ENCODE measurements around the gene MACROD2. TPM values are rescaled to one million over a fixed set of nuclear protein-coding genes. Genes with fewer than 3 reads are reported as not detected.

MACROD2 gene
- total RNA-seq, 1 donor from 2014 or later = not detected

DNA sequence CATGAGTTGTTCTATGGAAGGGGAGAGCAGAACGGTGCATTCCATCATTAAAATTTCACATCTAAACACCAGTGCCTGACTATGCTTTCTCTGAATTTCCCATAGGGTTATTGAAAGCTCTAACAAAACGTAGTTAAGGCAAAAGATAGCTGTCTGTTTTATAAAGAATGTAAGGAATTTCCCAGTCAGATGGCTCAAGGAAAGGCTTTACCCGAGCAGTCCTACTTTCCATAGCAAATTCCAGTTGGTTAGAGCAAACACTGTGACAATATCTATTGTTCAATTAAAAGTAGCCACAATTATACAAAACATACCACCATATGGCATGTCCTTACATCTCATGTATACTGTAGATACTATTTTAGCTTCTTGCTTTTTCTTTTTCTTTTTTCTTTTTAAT, 1401.6 kb downstream of the MACROD2 start:
- no peak for DNase-seq (ENCODE audit: low spot score)
- intact Hi-C loops (cut with micrococcal nuclease) = no loop called here
- no peak overlapping the region for H3K27ac Mint-ChIP-seq
- no peaks in the 10 kb centered on the region for H3K36me3 Mint-ChIP-seq (ENCODE audit: low read depth)
- no peaks in the 10 kb centered on the region for H3K27me3 Mint-ChIP-seq (ENCODE audit: insufficient read depth)
- no peak overlapping the region for H3K4me3 Mint-ChIP-seq
- H3K4me1 Mint-ChIP-seq (ENCODE audit: low read depth) = no peaks in the 10 kb centered on the region
- H3K9me3 Mint-ChIP-seq = peaks cover 14% of the 10 kb centered on the region

DNA sequence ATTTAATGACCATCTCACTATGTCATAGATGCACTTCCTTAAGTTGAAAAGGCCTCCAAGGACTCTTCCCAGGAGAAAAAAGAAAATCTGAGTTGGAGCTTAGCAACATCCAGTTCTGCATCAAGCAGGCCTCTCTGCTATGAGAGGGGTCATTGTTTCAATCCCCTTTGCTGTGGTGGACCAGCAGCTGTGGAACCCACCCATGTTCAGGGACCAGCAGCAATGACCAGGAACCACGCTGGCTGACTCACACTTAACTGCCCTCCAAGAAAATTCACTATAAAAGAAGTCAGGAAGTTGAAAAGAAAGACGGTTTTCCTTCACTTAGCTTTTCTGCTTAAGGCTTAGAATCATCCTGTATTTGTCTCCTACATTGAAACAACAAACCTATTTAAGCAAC, 1404.5 kb downstream of the MACROD2 start:
- no peaks in the 10 kb centered on the region for H3K36me3 Mint-ChIP-seq (ENCODE audit: low read depth)
- no peak for DNase-seq (ENCODE audit: low spot score)
- no peaks in the 10 kb centered on the region for H3K27me3 Mint-ChIP-seq (ENCODE audit: insufficient read depth)
- peaks cover 12% of the 10 kb centered on the region for H3K9me3 Mint-ChIP-seq
- H3K27ac Mint-ChIP-seq = no peak overlapping the region
- intact Hi-C loops (cut with micrococcal nuclease) = no loop called here
- no peaks in the 10 kb centered on the region for H3K4me1 Mint-ChIP-seq (ENCODE audit: low read depth)
- H3K4me3 Mint-ChIP-seq = no peak overlapping the region

- Mint-ChIP-seq H3K27ac (no peak overlapping the region), H3K36me3 (ENCODE audit: low read depth) (no peaks in the 10 kb centered on the region), H3K4me1 (ENCODE audit: low read depth) (no peaks in the 10 kb centered on the region), H3K4me3 (no peak overlapping the region), H3K27me3 (ENCODE audit: insufficient read depth) (no peaks in the 10 kb centered on the region), H3K9me3 (peaks cover 10% of the 10 kb centered on the region)
- intact Hi-C loops (cut with micrococcal nuclease) = no loop called here
- DNase-seq (ENCODE audit: low spot score) = no peak
Measured at GRCh38 chr20:15406072-15406471, 1410.8 kb downstream of the MACROD2 start.

GRCh38 chr20:15411781-15412180, 1416.5 kb downstream of the MACROD2 start:
- H3K4me1 Mint-ChIP-seq (ENCODE audit: low read depth) = no peaks in the 10 kb centered on the region
- H3K27ac Mint-ChIP-seq = no peak overlapping the region
- peaks cover 23% of the 10 kb centered on the region for H3K9me3 Mint-ChIP-seq
- H3K36me3 Mint-ChIP-seq (ENCODE audit: low read depth) = no peaks in the 10 kb centered on the region
- no peaks in the 10 kb centered on the region for H3K27me3 Mint-ChIP-seq (ENCODE audit: insufficient read depth)
- intact Hi-C loops (cut with micrococcal nuclease) = no loop called here
- no peak overlapping the region for H3K4me3 Mint-ChIP-seq
- no peak for DNase-seq (ENCODE audit: low spot score)

DNA sequence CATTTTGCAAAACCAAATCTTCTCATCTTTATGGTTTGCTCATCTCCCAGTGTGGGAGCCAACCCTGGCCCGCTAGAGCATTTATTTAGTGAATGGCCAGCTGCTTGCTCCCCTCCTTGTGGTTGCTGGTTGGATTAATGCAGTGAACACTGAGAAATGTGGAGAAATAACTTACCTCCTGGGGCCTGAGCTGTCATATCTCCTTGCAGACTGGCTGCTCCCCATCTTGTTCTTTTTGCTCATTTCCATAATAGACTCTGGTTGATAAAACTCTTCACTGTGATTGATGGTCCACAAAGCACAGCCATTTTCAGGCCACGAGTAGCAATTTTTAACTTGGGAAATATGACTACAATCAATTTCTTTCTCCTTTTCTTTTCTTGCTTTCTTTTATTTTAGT, 1420.6 kb downstream of the MACROD2 start:
- no peaks in the 10 kb centered on the region for H3K4me1 Mint-ChIP-seq (ENCODE audit: low read depth)
- H3K36me3 Mint-ChIP-seq (ENCODE audit: low read depth) = no peaks in the 10 kb centered on the region
- peaks cover 29% of the 10 kb centered on the region for H3K9me3 Mint-ChIP-seq
- no peak overlapping the region for H3K4me3 Mint-ChIP-seq
- no peaks in the 10 kb centered on the region for H3K27me3 Mint-ChIP-seq (ENCODE audit: insufficient read depth)
- intact Hi-C loops (cut with micrococcal nuclease) = no loop called here
- no peak overlapping the region for H3K27ac Mint-ChIP-seq
- no peak for DNase-seq (ENCODE audit: low spot score)

GRCh38 chr20:15419856-15420255, 1424.5 kb downstream of the MACROD2 start:
- no peaks in the 10 kb centered on the region for H3K4me1 Mint-ChIP-seq (ENCODE audit: low read depth)
- no peak overlapping the region for H3K27ac Mint-ChIP-seq
- DNase-seq (ENCODE audit: low spot score) = no peak

DNA sequence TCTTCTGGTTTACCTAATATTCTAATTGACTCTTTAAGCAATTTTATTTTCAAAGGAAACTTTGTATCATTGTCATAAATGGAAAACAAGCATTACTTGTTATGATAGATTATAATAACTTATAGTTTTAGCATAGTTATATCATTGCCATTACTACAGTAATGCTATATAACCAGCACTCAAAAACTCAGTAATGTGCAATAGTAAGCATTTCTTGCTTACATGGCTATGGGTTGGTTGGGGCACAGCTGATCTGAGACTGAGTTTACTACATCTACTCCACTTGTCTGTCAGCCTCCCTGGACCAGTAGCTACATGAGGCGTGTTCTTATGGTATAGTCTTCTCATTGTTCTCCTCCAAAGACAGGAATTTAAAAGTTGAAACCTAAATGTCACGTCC, 1427.7 kb downstream of the MACROD2 start:
- H3K27me3 Mint-ChIP-seq (ENCODE audit: insufficient read depth) = no peaks in the 10 kb centered on the region
- no peak for DNase-seq (ENCODE audit: low spot score)

More at GRCh38 chr20:15419856-15420255, 1424.5 kb downstream of the MACROD2 start:
- Mint-ChIP-seq H3K27me3 (ENCODE audit: insufficient read depth) (no peaks in the 10 kb centered on the region), H3K9me3 (peaks cover 19% of the 10 kb centered on the region), H3K36me3 (ENCODE audit: low read depth) (no peaks in the 10 kb centered on the region), H3K4me3 (no peak overlapping the region)
- intact Hi-C loops (cut with micrococcal nuclease) = no loop called here

GRCh38 chr20:15439551-15439950, 1444.2 kb downstream of the MACROD2 start:
- H3K4me1 Mint-ChIP-seq (ENCODE audit: low read depth) = no peaks in the 10 kb centered on the region
- H3K27me3 Mint-ChIP-seq (ENCODE audit: insufficient read depth) = no peaks in the 10 kb centered on the region
- no peaks in the 10 kb centered on the region for H3K36me3 Mint-ChIP-seq (ENCODE audit: low read depth)
- H3K9me3 Mint-ChIP-seq = no peaks in the 10 kb centered on the region
- DNase-seq (ENCODE audit: low spot score) = no peak
- H3K27ac Mint-ChIP-seq = no peak overlapping the region
- intact Hi-C loops (cut with micrococcal nuclease) = no loop called here
- H3K4me3 Mint-ChIP-seq = no peak overlapping the region

More for the DNA sequence above, 1427.7 kb downstream of the MACROD2 start:
- Mint-ChIP-seq H3K36me3 (ENCODE audit: low read depth) (no peaks in the 10 kb centered on the region), H3K4me1 (ENCODE audit: low read depth) (no peaks in the 10 kb centered on the region), H3K27ac (no peak overlapping the region), H3K9me3 (peaks cover 24% of the 10 kb centered on the region), H3K4me3 (no peak overlapping the region)
- intact Hi-C loops (cut with micrococcal nuclease) = no loop called here

DNA sequence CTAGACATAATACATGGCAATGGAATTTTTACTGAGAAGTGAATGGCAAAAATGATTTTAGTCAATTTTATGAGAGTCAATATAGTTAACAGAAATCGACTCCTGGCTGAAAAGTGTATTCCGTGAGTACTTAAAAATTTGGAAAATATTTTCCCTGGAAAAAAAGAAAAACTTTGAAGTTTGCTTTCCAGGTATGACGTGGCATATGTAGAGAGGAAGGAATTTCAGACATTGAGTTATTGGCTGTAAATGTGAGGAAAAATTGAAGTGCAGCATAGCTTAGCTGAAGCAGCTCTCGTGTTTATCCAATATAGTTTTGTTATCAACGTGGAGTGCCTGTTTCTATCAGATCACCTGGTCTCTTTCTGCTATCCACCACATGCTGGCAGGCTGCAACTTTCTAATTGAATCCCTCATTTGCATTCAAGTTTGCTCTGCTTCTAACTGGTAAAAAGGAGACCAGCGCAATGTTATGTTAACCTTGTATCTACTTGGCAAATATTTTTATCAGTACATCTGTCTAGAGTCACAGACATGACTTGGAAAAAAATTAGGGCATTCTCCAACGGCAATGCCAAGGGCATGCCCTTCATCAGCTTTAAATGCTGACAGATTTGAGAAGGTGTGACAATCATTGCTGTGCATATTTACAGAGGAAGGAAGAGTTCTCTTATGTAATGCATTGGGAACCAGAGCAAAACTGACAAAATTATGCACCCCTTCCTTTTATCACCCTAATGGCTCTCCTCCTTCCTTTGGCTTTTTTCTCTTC, 1444.9 kb downstream of the MACROD2 start:
- intact Hi-C loops (cut with micrococcal nuclease) = no loop called here
- Mint-ChIP-seq H3K4me1 (ENCODE audit: low read depth) (no peaks in the 10 kb centered on the region), H3K36me3 (ENCODE audit: low read depth) (no peaks in the 10 kb centered on the region), H3K27me3 (ENCODE audit: insufficient read depth) (no peaks in the 10 kb centered on the region), H3K27ac (no peak overlapping the region), H3K4me3 (no peak overlapping the region), H3K9me3 (no peaks in the 10 kb centered on the region)
- no peak for DNase-seq (ENCODE audit: low spot score)

DNA sequence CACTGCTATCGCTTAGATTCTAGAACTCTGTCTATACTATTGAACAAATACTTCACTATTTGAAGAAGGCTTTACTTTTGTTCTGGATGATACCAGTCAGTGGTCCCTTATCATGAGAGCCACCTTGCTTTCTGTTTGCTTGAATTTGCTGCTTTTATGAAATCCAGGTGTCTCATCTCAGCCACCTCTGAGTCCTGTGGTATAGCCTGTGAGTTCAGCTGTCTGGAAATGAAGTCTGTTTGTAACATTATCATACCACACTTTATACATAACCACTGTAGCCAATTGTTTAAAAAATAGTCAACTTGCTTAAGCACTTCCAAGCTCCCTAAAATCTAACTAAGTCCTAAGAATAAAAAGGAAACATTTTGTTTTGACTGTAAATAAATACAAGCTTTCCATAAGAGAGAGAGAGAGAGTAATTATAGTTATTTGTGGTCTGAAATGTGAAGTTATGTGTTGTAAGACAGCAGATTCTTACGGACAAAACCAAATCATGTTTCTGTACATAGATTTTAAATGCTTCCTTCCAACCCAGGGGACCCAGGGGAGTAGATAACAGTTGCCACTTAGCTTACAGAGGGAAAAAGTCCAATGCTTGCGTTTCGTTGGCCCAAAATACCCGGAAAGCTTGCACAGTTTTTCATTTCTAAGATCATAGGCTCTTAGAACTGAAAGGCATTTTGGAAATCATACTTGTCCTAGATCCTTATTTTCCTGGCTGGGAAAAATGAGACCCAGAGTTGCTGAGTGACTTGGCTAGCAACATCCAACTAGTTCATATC, 1449.9 kb downstream of the MACROD2 start:
- Mint-ChIP-seq H3K9me3 (no peaks in the 10 kb centered on the region), H3K4me3 (no peak overlapping the region), H3K36me3 (ENCODE audit: low read depth) (no peaks in the 10 kb centered on the region), H3K27me3 (ENCODE audit: insufficient read depth) (peaks cover 2% of the 10 kb centered on the region), H3K27ac (no peak overlapping the region), H3K4me1 (ENCODE audit: low read depth) (no peaks in the 10 kb centered on the region)
- no peak for DNase-seq (ENCODE audit: low spot score)
- intact Hi-C loops (cut with micrococcal nuclease) = no loop called here

GRCh38 chr20:15446373-15446772, 1451.1 kb downstream of the MACROD2 start:
- H3K4me3 Mint-ChIP-seq = no peak overlapping the region
- no peaks in the 10 kb centered on the region for H3K36me3 Mint-ChIP-seq (ENCODE audit: low read depth)
- no peak overlapping the region for H3K27ac Mint-ChIP-seq
- no peaks in the 10 kb centered on the region for H3K9me3 Mint-ChIP-seq
- no peak for DNase-seq (ENCODE audit: low spot score)
- intact Hi-C loops (cut with micrococcal nuclease) = no loop called here
- no peaks in the 10 kb centered on the region for H3K4me1 Mint-ChIP-seq (ENCODE audit: low read depth)
- peaks cover 2% of the 10 kb centered on the region for H3K27me3 Mint-ChIP-seq (ENCODE audit: insufficient read depth)

GRCh38 chr20:15447549-15447948, 1452.2 kb downstream of the MACROD2 start:
- Mint-ChIP-seq H3K9me3 (no peaks in the 10 kb centered on the region), H3K27me3 (ENCODE audit: insufficient read depth) (peaks cover 2% of the 10 kb centered on the region), H3K27ac (no peak overlapping the region), H3K4me1 (ENCODE audit: low read depth) (no peaks in the 10 kb centered on the region), H3K4me3 (no peak overlapping the region), H3K36me3 (ENCODE audit: low read depth) (no peaks in the 10 kb centered on the region)
- intact Hi-C loops (cut with micrococcal nuclease) = no loop called here
- DNase-seq (ENCODE audit: low spot score) = no peak

- H3K9me3 Mint-ChIP-seq = no peaks in the 10 kb centered on the region
- H3K4me1 Mint-ChIP-seq (ENCODE audit: low read depth) = no peaks in the 10 kb centered on the region
- H3K36me3 Mint-ChIP-seq (ENCODE audit: low read depth) = no peaks in the 10 kb centered on the region
- no peak overlapping the region for H3K4me3 Mint-ChIP-seq
- H3K27me3 Mint-ChIP-seq (ENCODE audit: insufficient read depth) = peaks cover 2% of the 10 kb centered on the region
- intact Hi-C loops (cut with micrococcal nuclease) = no loop called here
- no peak for DNase-seq (ENCODE audit: low spot score)
- H3K27ac Mint-ChIP-seq = no peak overlapping the region
Measured at GRCh38 chr20:15449061-15449460, 1453.7 kb downstream of the MACROD2 start.
